Embryonic facial prominence (tissue), 1 donor: ENCODE data around the gene SLC49A3.
"Not testable (repeated sequence)": the region's sequence is repeated elsewhere in the genome, so short reads cannot be mapped to it uniquely, and the experiment has no call there.

ENCODE experiments used
- DNase-seq: peaks from one replicate; pipeline ENCODE4 v3.0.0-alpha.2; 2016; ENCODE audit errors: extremely low spot score

SLC49A3 gene

GRCh38 chr4:654503-654845, 34.5 kb downstream of the SLC49A3 start:
- DNase-seq = no peak

GRCh38 chr4:653831-654502, 35.0 kb downstream of the SLC49A3 start:
- no peak for DNase-seq

GRCh38 chr4:653080-653821, 35.7 kb downstream of the SLC49A3 start:
- DNase-seq = no peak

GRCh38 chr4:651884-652642, 36.9 kb downstream of the SLC49A3 start:
- no peak for DNase-seq

GRCh38 chr4:650951-651883, 37.7 kb downstream of the SLC49A3 start:
- no peak for DNase-seq

- no peak for DNase-seq
Observed at GRCh38 chr4:650461-650860, 38.5 kb downstream of the SLC49A3 start.

GRCh38 chr4:649751-650310, 39.1 kb downstream of the SLC49A3 start:
- no peak for DNase-seq

- no peak for DNase-seq
Observed at GRCh38 chr4:649293-649625, 39.7 kb downstream of the SLC49A3 start.

GRCh38 chr4:648579-649292, 40.2 kb downstream of the SLC49A3 start:
- no peak for DNase-seq

- DNase-seq = no peak
Observed at GRCh38 chr4:647481-647880, 41.5 kb downstream of the SLC49A3 start.

GRCh38 chr4:646460-646859, 42.5 kb downstream of the SLC49A3 start:
- no peak for DNase-seq

GRCh38 chr4:642366-642765, 46.6 kb downstream of the SLC49A3 start:
- not testable (repeated sequence) for DNase-seq

- DNase-seq = no peak
Observed at GRCh38 chr4:637536-638280, 51.2 kb downstream of the SLC49A3 start.

GRCh38 chr4:636628-637159, 52.3 kb downstream of the SLC49A3 start:
- DNase-seq = no peak

GRCh38 chr4:635851-636627, 52.9 kb downstream of the SLC49A3 start:
- DNase-seq = no peak

- not testable (repeated sequence) for DNase-seq
Observed at GRCh38 chr4:635066-635835, 53.7 kb downstream of the SLC49A3 start.

- DNase-seq = no peak
Observed at GRCh38 chr4:634599-634985, 54.4 kb downstream of the SLC49A3 start.

GRCh38 chr4:633976-634598, 54.9 kb downstream of the SLC49A3 start:
- DNase-seq = no peak
